Prostate gland (tissue), 2 donors: Measurements from ENCODE around the gene SYNPO2. TPM values are rescaled to one million over a fixed set of nuclear protein-coding genes. Genes with fewer than 3 reads are reported as not detected.

Experiments used
- DNase-seq: peaks from one replicate; pipeline ENCODE4 v3.0.0-alpha.2; 2019; ENCODE audit warnings: low spot score
- H3K27ac ChIP-seq, 2 donors: fragments of 200-600 bp; sonication (generic); 2 replicates each; pipeline ENCODE4 v1.5.1; 2017 to 2019
- H3K27me3 ChIP-seq: fragments of 200-600 bp; sonication (generic); replicated peaks from 2 replicates; pipeline ENCODE4 v1.5.1; 2019; ENCODE audit not compliant: insufficient read depth
- H3K36me3 ChIP-seq, 2 donors: fragments of 200-600 bp; sonication (generic); 1 replicate in 1 of 2; 2 replicates in 1 of 2; pipeline versions ENCODE4 v1.5.1 to v1.8.1; 2017 to 2019
- H3K4me1 ChIP-seq: fragments of 200-600 bp; sonication (generic); replicated peaks from 2 replicates; pipeline ENCODE4 v1.5.1; 2019
- H3K4me3 ChIP-seq, 2 donors: fragments of 200-600 bp; sonication (generic); 2 replicates each; pipeline ENCODE4 v1.5.1; 2017 to 2019
- H3K9me3 ChIP-seq: fragments of 200-600 bp; sonication (generic); 2 replicates; pipeline ENCODE4 v1.5.1; 2017
- CTCF ChIP-seq, 4 experiments: fragments of 200-600 bp in 2 of 4; fragments of 450-650 bp in 2 of 4; sonication (generic) in 2 of 4; IDR thresholded peaks; 1 replicate in 3 of 4; 2 replicates in 1 of 4; pipeline ENCODE4 v1.5.1; 2016 to 2019; ENCODE audit warnings: antibody characterized with exemption in 4 of 4, mild to moderate bottlenecking in 2 of 4, moderate library complexity in 2 of 4
- POLR2A ChIP-seq: fragments of 450-650 bp; IDR thresholded peaks from one replicate; pipeline ENCODE4 v1.6.1; 2016; ENCODE audit warnings: antibody characterized with exemption, mild to moderate bottlenecking
- POLR2AphosphoS5 ChIP-seq: sonication (generic); formaldehyde crosslinking; IDR thresholded peaks from one replicate; pipeline ENCODE4 v1.6.1; 2017; ENCODE audit warnings: antibody characterized with exemption
- WGBS: methylation state at CpG from one replicate; pipeline ENCODE4 v1.1.5; 2018; 5-methylcytosine and 5-hydroxymethylcytosine counted together
- intact Hi-C: fragments of 100-400 bp; cut with DNase I; formaldehyde crosslinking; loops from one replicate; pipeline ENCODE4 v1.14.2; 2022
- total RNA-seq, 2 donors: library from RNA; depleted of rRNA; stranded (reverse); fragments of >200 nt; gene quantifications; one replicate each; pipeline ENCODE4 v1.1.0, GENCODE V29; 2016

Gene SYNPO2
- total RNA-seq, 2 donors from 2014 or later, result 131 to 181 TPM

GRCh38 chr4:118967393-118967792 is 78.7 kb downstream of the SYNPO2 start:
- Histone ChIP-seq H3K27me3 (no peaks in the 10 kb centered on the region), H3K27ac (peak overlapping the region; percentile 66 to 72), H3K4me1 (no peaks in the 10 kb centered on the region), H3K36me3 (no peaks in the 10 kb centered on the region), H3K9me3 (no peaks in the 10 kb centered on the region), H3K4me3 (no peak overlapping the region)
- TF ChIP-seq POLR2A, result no peak
- TF ChIP-seq CTCF (IDR thresholded peaks at IDR 0.05), result no peak
- TF ChIP-seq POLR2AphosphoS5, result no peak
- intact Hi-C loops, result loop anchor here (5.0 kb wide), 2 partner anchors 130 to 195 kb away; partner anchors contain the start of gene SEC24D
- 43% methylated on average over 2 of the region's 2 CpGs for WGBS
- DNase-seq, result no peak

- H3K9me3 ChIP-seq, result no peaks in the 10 kb centered on the region
- no peaks in the 10 kb centered on the region for H3K36me3 ChIP-seq
- H3K27me3 ChIP-seq, result no peaks in the 10 kb centered on the region
- H3K4me3 ChIP-seq, result no peak overlapping the region
- H3K27ac ChIP-seq, result peak overlapping the region; percentile 66 to 72
- no peaks in the 10 kb centered on the region for H3K4me1 ChIP-seq
- intact Hi-C loops, result loop anchor here (2.0 to 5.0 kb wide), 4 partner anchors 77 to 227 kb away; partner anchors contain the start of gene SEC24D
- peak; percentile 52 for DNase-seq
- TF ChIP-seq POLR2A (no peak), POLR2AphosphoS5 (peak; percentile 74)
- WGBS, result 8% methylated on average over 1 of the region's 1 CpG
These were observed 79.4 kb downstream of the SYNPO2 start for GRCh38 chr4:118968005-118968404.

GRCh38 chr4:118968813-118969212 is 80.2 kb downstream of the SYNPO2 start:
- Histone ChIP-seq H3K36me3 (no peaks in the 10 kb centered on the region), H3K9me3 (no peaks in the 10 kb centered on the region), H3K4me3 (no peak overlapping the region), H3K27ac (peak overlapping the region; percentile 66 to 72), H3K4me1 (no peaks in the 10 kb centered on the region), H3K27me3 (no peaks in the 10 kb centered on the region)
- intact Hi-C loops, result loop anchor here (2.0 to 5.0 kb wide), 4 partner anchors 78 to 228 kb away; partner anchors contain the start of gene SEC24D
- DNase-seq, result no peak
- TF ChIP-seq CTCF (IDR thresholded peaks at IDR 0.05), result no peak
- no peak for TF ChIP-seq POLR2AphosphoS5
- no peak for TF ChIP-seq POLR2A
- 15% methylated on average over 6 of the region's 6 CpGs for WGBS

- WGBS, result 8% methylated on average over 5 of the region's 5 CpGs
- TF ChIP-seq POLR2A (no peak), CTCF (IDR thresholded peaks at IDR 0.05) (peak in 3 of 4 experiments; percentile 54 to 80 (median 80)), POLR2AphosphoS5 (peak; percentile 85)
- peak; percentile 51 for DNase-seq
- Histone ChIP-seq H3K27ac (peak overlapping the region; percentile 66 to 72), H3K27me3 (no peaks in the 10 kb centered on the region), H3K4me3 (no peak overlapping the region), H3K36me3 (no peaks in the 10 kb centered on the region), H3K4me1 (no peaks in the 10 kb centered on the region), H3K9me3 (no peaks in the 10 kb centered on the region)
- intact Hi-C loops, result loop anchor here (2.0 to 5.0 kb wide), 4 partner anchors 79 to 229 kb away; partner anchors contain the start of gene SEC24D
These were observed 80.7 kb downstream of the SYNPO2 start for GRCh38 chr4:118969359-118969758.

- Histone ChIP-seq H3K27me3 (no peaks in the 10 kb centered on the region), H3K4me1 (no peaks in the 10 kb centered on the region), H3K36me3 (no peaks in the 10 kb centered on the region), H3K27ac (peak overlapping the region; percentile 17 to 46), H3K9me3 (no peaks in the 10 kb centered on the region), H3K4me3 (no peak overlapping the region)
- 48% methylated on average over 2 of the region's 2 CpGs for WGBS
- no peak for TF ChIP-seq CTCF (IDR thresholded peaks at IDR 0.05)
- no peak for TF ChIP-seq POLR2AphosphoS5
- no peak for TF ChIP-seq POLR2A
- no peak for DNase-seq
- intact Hi-C loops, result no loop called here
These were observed 83.5 kb downstream of the SYNPO2 start for GRCh38 chr4:118972167-118972566.
